HG03108 (cell line): ENCODE measurements around the gene CTDP1.
"Not testable (repeated sequence)": the region's sequence is repeated elsewhere in the genome, so short reads cannot be mapped to it uniquely, and the experiment has no call there.

Experiments
- ATAC-seq: cut with Tn5 transposase; IDR thresholded peaks from one replicate; pipeline ENCODE4 v1.9.1; 2021; ENCODE audit warnings: moderate library complexity; ENCODE audit not compliant: unreplicated experiment

The CTDP1 gene

GRCh38 chr18:79680891-79681339, 1.3 kb downstream of the CTDP1 start:
- no peak for ATAC-seq

GRCh38 chr18:79681484-79682387, 2.1 kb downstream of the CTDP1 start:
- ATAC-seq, result no peak

GRCh38 chr18:79682481-79682880, 2.9 kb downstream of the CTDP1 start:
- no peak for ATAC-seq

GRCh38 chr18:79682894-79683625, 3.5 kb downstream of the CTDP1 start:
- ATAC-seq, result no peak

- ATAC-seq, result no peak
Measured at GRCh38 chr18:79683626-79684282, 4.2 kb downstream of the CTDP1 start.

- ATAC-seq, result no peak
Measured at GRCh38 chr18:79684283-79684631, 4.7 kb downstream of the CTDP1 start.

- no peak for ATAC-seq
Measured at GRCh38 chr18:79684787-79685186, 5.2 kb downstream of the CTDP1 start.

GRCh38 chr18:79685281-79685680, 5.7 kb downstream of the CTDP1 start:
- no peak for ATAC-seq

- no peak for ATAC-seq
Measured at GRCh38 chr18:79685971-79686370, 6.4 kb downstream of the CTDP1 start.

- ATAC-seq, result no peak
Measured at GRCh38 chr18:79687806-79688205, 8.2 kb downstream of the CTDP1 start.

GRCh38 chr18:79690071-79690470, 10.5 kb downstream of the CTDP1 start:
- no peak for ATAC-seq

GRCh38 chr18:79690586-79691482, 11.2 kb downstream of the CTDP1 start:
- no peak for ATAC-seq

GRCh38 chr18:79692056-79692455, 12.5 kb downstream of the CTDP1 start:
- ATAC-seq, result no peak

GRCh38 chr18:79692886-79693285, 13.3 kb downstream of the CTDP1 start:
- no peak for ATAC-seq

GRCh38 chr18:79693561-79694205, 14.1 kb downstream of the CTDP1 start:
- no peak for ATAC-seq

- ATAC-seq, result not testable (repeated sequence)
Measured at GRCh38 chr18:79694206-79694894, 14.7 kb downstream of the CTDP1 start.

- no peak for ATAC-seq
Measured at GRCh38 chr18:79694895-79695213, 15.3 kb downstream of the CTDP1 start.

GRCh38 chr18:79695269-79695668, 15.7 kb downstream of the CTDP1 start:
- no peak for ATAC-seq
